Astrocyte of the cerebellum (primary cell): ENCODE results near the gene P2RY2.
"Not testable (repeated sequence)": the region's sequence is repeated elsewhere in the genome, so short reads cannot be mapped to it uniquely, and the experiment has no call there.

Experiments
- DNase-seq: peaks from one replicate; pipeline ENCODE4 v3.0.0-alpha.2; 2011; ENCODE audit warnings: low read depth
- H3K4me3 ChIP-seq: 2 replicates; pipeline ENCODE4 v1.5.1; 2011; ENCODE audit warnings: mild to moderate bottlenecking, low read depth, low read length, moderate library complexity
- in situ Hi-C: cut with HindIII; loops from 2 replicates; pipeline ENCODE4 v1.10.0; 2017; ENCODE audit warnings: low sequenced_read_pairs
- TF ChIP-seq, protein P1 (sequence below): IDR thresholded peaks from 2 replicates; pipeline ENCODE4 v1.5.1; 2012; ENCODE audit warnings: low read length, low read depth, moderate library complexity, mild to moderate bottlenecking; ENCODE audit errors: missing control alignments

Gene P2RY2

GRCh38 chr11:73197348-73197747 is 20.7 kb upstream of the P2RY2 start:
- DNase-seq, result no peak
- no peak overlapping the region for H3K4me3 ChIP-seq
- TF ChIP-seq, protein P1, sequence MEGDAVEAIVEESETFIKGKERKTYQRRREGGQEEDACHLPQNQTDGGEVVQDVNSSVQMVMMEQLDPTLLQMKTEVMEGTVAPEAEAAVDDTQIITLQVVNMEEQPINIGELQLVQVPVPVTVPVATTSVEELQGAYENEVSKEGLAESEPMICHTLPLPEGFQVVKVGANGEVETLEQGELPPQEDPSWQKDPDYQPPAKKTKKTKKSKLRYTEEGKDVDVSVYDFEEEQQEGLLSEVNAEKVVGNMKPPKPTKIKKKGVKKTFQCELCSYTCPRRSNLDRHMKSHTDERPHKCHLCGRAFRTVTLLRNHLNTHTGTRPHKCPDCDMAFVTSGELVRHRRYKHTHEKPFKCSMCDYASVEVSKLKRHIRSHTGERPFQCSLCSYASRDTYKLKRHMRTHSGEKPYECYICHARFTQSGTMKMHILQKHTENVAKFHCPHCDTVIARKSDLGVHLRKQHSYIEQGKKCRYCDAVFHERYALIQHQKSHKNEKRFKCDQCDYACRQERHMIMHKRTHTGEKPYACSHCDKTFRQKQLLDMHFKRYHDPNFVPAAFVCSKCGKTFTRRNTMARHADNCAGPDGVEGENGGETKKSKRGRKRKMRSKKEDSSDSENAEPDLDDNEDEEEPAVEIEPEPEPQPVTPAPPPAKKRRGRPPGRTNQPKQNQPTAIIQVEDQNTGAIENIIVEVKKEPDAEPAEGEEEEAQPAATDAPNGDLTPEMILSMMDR, result no peak
- in situ Hi-C loops, result no loop called here

GRCh38 chr11:73197787-73198186 is 20.3 kb upstream of the P2RY2 start:
- in situ Hi-C loops, H3K4me3 ChIP-seq, DNase-seq: not testable (repeated sequence)

DNA sequence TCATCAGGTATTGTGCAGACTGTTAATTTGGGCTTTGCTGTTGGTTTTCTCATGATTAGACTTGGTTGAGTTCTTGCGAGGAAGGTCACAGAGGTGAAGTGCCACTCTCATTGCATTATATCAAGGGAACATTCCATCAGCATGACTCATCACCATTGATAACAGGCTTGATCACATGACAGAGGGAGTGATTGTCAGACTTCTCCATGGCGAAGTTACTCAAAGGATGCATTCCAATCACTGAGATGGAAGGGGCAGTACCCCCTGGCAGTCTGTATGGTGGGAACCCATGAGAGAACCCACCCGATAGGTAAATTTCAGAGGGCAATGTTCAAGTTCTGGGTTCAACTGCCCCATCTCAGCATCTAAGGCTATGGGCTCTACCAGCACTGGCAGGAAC is 19.4 kb upstream of the P2RY2 start:
- no peak for DNase-seq
- in situ Hi-C loops, result no loop called here
- TF ChIP-seq, protein P1, result no peak
- no peak overlapping the region for H3K4me3 ChIP-seq

DNA sequence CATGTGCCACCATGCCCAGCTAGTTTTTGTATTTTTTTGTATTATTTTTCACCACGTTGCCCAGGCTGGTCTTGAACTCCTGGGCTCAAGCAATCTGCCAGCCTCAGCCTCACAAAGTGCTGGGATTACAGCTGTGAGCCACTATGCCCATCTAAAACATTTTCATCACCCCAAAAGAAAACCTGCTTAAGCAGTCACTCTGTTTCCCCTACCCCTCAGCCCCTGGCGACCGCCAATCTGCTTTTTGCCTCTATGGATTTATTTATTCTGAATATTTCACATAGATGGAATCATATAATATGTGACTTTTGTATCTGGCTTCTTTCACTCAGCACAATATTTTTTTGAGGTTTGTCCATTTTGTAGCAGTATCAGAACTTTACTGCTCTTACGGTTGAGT is 18.6 kb upstream of the P2RY2 start:
- H3K4me3 ChIP-seq, result no peak overlapping the region
- no peak for DNase-seq
- in situ Hi-C loops, result no loop called here
- TF ChIP-seq, protein P1, result no peak

- in situ Hi-C loops, result no loop called here
Measured at GRCh38 chr11:73200256-73200655, 17.8 kb upstream of the P2RY2 start.

GRCh38 chr11:73201249-73201648 is 16.8 kb upstream of the P2RY2 start:
- H3K4me3 ChIP-seq, result no peak overlapping the region
- TF ChIP-seq, protein P1, result no peak
- no peak for DNase-seq
- in situ Hi-C loops, result no loop called here

More at GRCh38 chr11:73200256-73200655, 17.8 kb upstream of the P2RY2 start:
- no peak overlapping the region for H3K4me3 ChIP-seq
- TF ChIP-seq, protein P1, result no peak
- no peak for DNase-seq

DNA sequence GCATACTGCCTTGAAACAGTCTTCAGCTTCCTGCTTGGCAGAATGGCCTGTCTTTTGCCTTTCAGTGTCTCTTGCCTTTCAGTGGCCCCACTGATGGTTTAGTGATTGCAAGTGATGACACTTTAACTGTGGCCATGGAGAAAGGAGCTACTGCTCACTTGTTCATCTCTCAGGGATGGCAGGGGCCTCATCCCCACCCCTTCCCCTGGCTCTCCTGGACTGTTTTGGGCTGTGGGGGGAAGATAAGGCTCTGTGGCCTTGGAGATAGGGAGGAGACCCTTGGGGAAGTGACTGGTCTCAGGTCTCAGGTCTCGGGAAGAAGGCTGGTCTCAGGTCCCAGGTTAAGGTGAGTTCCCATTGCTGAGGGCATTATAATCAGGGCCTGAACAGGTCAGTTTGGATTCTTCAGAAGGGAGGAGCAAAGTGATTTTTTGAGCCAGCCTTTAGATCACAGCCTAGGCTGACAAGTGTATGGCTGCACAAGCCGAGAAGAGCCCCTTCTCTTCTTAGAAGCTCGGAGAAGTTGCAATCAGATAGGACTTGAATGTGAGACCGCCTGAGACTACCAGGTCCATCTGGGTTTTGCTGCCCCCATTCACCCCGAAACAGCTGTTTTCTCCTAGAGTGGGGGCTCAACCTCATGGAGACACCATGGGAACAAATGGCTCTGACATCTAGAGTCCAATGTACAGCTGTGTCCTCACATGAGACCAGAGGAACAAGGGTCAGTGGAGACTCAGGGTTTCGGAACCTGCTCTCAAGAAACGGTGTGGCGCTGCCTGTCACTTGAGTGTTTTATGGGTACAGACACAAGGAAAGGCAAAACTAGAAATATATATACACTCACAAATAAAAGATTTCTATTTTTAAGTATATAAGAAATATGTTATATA is 15.9 kb upstream of the P2RY2 start:
- no peak overlapping the region for H3K4me3 ChIP-seq
- no peak for DNase-seq
- TF ChIP-seq, protein P1, result no peak
- in situ Hi-C loops, result no loop called here
